T-helper 17 cell (primary cell): ENCODE data around the gene TMEFF1. TPM values are rescaled to one million over a fixed set of nuclear protein-coding genes. Genes with fewer than 3 reads are reported as not detected.

Experiments used
- ATAC-seq: fragments of 150-1000 bp; cut with Tn5 transposase; 2 replicates; pipeline ENCODE4 v1.10.0; 2021; ENCODE audit warnings: mild to moderate bottlenecking, moderate library complexity
- DNase-seq, 3 donors: peaks; one replicate each; pipeline versions ENCODE4 v3.0.0 to v3.0.0-alpha.2; 2020 to 2021
- H3K9me3 ChIP-seq: one replicate; pipeline ENCODE4 v1.7.0; 2013; ENCODE audit warnings: low read length, mild to moderate bottlenecking; ENCODE audit not compliant: control insufficient read depth, poor library complexity, severe bottlenecking
- H3K27ac Mint-ChIP-seq: one replicate; pipeline ENCODE4 v1.8.0; 2022; ENCODE audit warnings: mild to moderate bottlenecking, moderate library complexity, mixed read lengths
- H3K27me3 Mint-ChIP-seq: one replicate; pipeline ENCODE4 v1.8.0; 2022; ENCODE audit warnings: mixed read lengths
- H3K36me3 Mint-ChIP-seq: one replicate; pipeline ENCODE4 v1.8.0; 2022; ENCODE audit warnings: low read depth, mixed read lengths
- H3K4me1 Mint-ChIP-seq: one replicate; pipeline ENCODE4 v1.8.0; 2022; ENCODE audit warnings: mild to moderate bottlenecking, mixed read lengths
- H3K4me3 Mint-ChIP-seq: one replicate; pipeline ENCODE4 v1.8.0; 2022; ENCODE audit warnings: mild to moderate bottlenecking, moderate library complexity, mixed read lengths
- total RNA-seq, 4 donors: library from RNA in 2 of 4; stranded (reverse) in 2 of 4; gene quantifications; one replicate each; pipeline ENCODE4 v1.2.3 and lab custom pipeline; 2022 to 2026

Gene TMEFF1
- total RNA-seq, 2 donors from 2014 or later = not detected

DNA sequence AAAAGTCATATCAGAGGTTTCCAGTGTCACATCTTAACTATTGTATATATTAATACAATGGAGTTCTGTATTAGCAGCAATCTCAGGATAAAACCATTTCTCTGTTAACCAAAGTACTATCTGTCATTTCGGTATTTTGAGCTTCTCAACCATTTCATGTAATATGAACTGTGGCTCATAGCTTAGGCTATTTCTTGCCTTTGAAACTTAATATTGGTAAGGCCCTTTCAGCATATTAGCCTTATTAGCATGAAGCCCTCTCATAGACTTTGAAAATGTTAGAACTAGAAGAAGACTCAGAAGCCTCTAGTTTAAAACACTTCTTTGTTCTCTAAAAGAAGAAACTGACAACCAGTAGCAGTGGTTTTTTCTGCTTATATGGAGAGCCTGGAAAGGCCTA, 105.7 kb downstream of the TMEFF1 start:
- no peak for ATAC-seq
- no peaks in the 10 kb centered on the region for H3K36me3 Mint-ChIP-seq
- peaks cover 6% of the 10 kb centered on the region for H3K27me3 Mint-ChIP-seq
- H3K4me1 Mint-ChIP-seq = no peaks in the 10 kb centered on the region
- H3K27ac Mint-ChIP-seq = no peak overlapping the region
- H3K9me3 ChIP-seq = no peaks in the 10 kb centered on the region
- DNase-seq = no peak
- no peak overlapping the region for H3K4me3 Mint-ChIP-seq

- no peaks in the 10 kb centered on the region for H3K9me3 ChIP-seq
- no peak for DNase-seq
- H3K4me1 Mint-ChIP-seq = no peaks in the 10 kb centered on the region
- H3K4me3 Mint-ChIP-seq = no peak overlapping the region
- no peak for ATAC-seq
- no peak overlapping the region for H3K27ac Mint-ChIP-seq
- H3K36me3 Mint-ChIP-seq = no peaks in the 10 kb centered on the region
- H3K27me3 Mint-ChIP-seq = peaks cover 6% of the 10 kb centered on the region
These were observed 106.7 kb downstream of the TMEFF1 start for GRCh38 chr9:100579665-100580064.

DNA sequence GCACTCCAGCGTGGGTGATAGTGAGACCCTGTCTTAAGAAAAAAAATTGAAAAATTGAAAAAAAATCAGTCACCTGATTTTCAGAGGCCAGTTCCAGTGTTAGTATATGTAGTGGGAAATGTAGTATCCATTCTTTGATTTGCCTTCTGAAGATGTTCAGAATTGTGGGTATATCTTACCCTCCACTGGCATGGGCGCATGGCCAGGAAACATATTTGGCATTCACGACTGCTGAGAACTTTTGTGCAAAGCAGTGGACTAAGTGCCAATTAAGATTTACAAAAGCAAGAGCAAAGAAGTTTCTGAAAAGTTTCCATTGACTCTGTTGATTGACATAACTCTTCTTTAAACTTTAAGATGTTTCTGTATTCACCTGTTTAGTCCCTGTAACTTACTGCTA, 107.3 kb downstream of the TMEFF1 start:
- no peaks in the 10 kb centered on the region for H3K36me3 Mint-ChIP-seq

GRCh38 chr9:100581081-100581480, 108.1 kb downstream of the TMEFF1 start:
- DNase-seq (no peak), ATAC-seq (no peak)
- Mint-ChIP-seq H3K4me3 (no peak overlapping the region), H3K4me1 (no peaks in the 10 kb centered on the region), H3K27me3 (peaks cover 6% of the 10 kb centered on the region), H3K27ac (no peak overlapping the region), H3K36me3 (no peaks in the 10 kb centered on the region)
- H3K9me3 ChIP-seq = no peaks in the 10 kb centered on the region

More for the DNA sequence above, 107.3 kb downstream of the TMEFF1 start:
- Mint-ChIP-seq H3K4me1 (no peaks in the 10 kb centered on the region), H3K27me3 (peaks cover 6% of the 10 kb centered on the region), H3K27ac (no peak overlapping the region), H3K4me3 (no peak overlapping the region)
- ATAC-seq (no peak), DNase-seq (no peak)
- no peaks in the 10 kb centered on the region for H3K9me3 ChIP-seq

GRCh38 chr9:100581661-100582060, 108.7 kb downstream of the TMEFF1 start:
- no peaks in the 10 kb centered on the region for H3K36me3 Mint-ChIP-seq
- H3K9me3 ChIP-seq = no peaks in the 10 kb centered on the region
- H3K4me1 Mint-ChIP-seq = no peaks in the 10 kb centered on the region
- ATAC-seq = no peak
- H3K4me3 Mint-ChIP-seq = no peak overlapping the region
- peaks cover 6% of the 10 kb centered on the region for H3K27me3 Mint-ChIP-seq
- no peak overlapping the region for H3K27ac Mint-ChIP-seq
- no peak for DNase-seq

DNA sequence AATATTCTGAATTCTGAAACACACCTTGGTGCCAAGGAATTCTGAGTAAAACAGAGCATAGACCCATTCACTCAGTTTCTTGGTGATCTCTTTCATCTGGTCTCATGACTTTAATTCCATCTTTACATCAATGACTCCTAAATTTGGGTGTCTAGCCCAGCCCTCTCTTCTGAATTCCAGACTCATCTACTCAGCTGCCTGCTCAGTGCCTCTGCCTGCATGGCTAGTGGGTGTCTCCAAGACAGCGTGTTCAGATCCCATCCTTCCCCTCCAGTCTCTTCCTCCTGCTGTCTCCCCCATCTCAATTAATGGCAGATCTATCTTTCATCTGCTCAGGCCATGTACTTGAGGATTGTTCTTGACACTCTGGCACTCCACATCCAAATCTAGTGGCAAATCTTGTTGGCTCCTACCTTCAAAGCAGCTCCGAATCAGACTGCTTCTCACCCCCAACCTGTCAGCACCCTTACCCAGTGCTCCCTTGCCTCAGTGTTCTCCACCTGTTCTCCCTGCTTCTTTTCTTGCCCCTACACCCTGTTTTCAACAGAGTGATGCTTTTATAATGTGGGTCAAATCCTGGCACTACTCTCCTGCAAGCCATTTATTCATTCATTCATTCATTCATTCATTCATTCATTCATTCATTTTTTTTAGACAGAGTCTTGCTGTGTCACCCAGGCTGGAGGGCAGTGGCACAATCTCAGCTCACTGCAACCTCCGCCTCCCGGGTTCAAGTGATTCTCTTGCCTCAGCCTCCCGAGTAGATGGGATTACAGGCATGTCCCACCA, 110.3 kb downstream of the TMEFF1 start:
- H3K9me3 ChIP-seq = no peaks in the 10 kb centered on the region
- Mint-ChIP-seq H3K4me3 (no peak overlapping the region), H3K4me1 (no peaks in the 10 kb centered on the region), H3K27me3 (peaks cover 10% of the 10 kb centered on the region), H3K36me3 (no peaks in the 10 kb centered on the region), H3K27ac (no peak overlapping the region)
- ATAC-seq (no peak), DNase-seq (no peak)

DNA sequence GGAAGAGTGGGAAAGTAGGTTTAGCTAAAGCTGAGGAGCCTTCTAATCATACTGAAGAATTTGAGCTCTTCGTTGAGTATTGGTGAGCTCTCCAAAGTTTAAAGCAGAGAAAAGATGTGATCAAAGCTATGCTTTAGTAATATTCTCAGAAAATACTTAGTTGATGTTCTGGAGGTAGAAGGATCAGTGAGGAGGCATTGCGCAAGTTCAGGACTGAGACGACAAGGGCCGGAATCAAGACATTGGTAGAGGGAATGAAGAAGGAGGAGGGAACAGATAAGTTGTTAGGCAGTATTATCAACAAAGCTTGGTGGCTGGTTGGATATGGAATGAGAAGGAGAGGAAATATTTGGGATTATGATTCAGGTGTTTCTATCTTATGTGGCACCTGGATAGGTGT, 112.0 kb downstream of the TMEFF1 start:
- Mint-ChIP-seq H3K4me3 (no peak overlapping the region), H3K27ac (no peak overlapping the region), H3K4me1 (no peaks in the 10 kb centered on the region), H3K27me3 (peaks cover 10% of the 10 kb centered on the region), H3K36me3 (no peaks in the 10 kb centered on the region)
- no peaks in the 10 kb centered on the region for H3K9me3 ChIP-seq
- DNase-seq (no peak), ATAC-seq (no peak)

GRCh38 chr9:100586093-100586492, 113.1 kb downstream of the TMEFF1 start:
- Mint-ChIP-seq H3K27me3 (peaks cover 10% of the 10 kb centered on the region), H3K4me1 (no peaks in the 10 kb centered on the region), H3K36me3 (no peaks in the 10 kb centered on the region), H3K27ac (no peak overlapping the region), H3K4me3 (no peak overlapping the region)
- no peaks in the 10 kb centered on the region for H3K9me3 ChIP-seq
- DNase-seq = no peak
- ATAC-seq = no peak

DNA sequence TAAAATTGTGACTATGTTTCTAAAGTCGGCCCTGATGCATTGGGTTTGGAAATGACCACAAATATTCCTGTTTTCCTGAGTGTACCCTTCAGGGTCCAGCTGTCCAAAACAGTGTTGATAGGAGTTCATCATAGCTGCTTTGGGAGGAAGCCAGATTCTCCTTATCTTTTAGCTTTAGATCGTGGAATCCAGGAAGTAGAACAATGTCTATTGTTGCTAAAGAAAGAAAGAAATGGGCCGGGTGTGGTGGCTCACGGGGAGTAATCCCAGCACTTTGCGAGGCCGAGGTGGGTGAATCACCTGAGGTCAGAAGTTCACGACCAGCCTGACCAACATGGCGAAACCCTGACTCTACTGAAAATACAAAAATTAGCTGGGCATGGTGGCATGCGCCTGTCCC, 114.4 kb downstream of the TMEFF1 start:
- DNase-seq = no peak
- no peak overlapping the region for H3K4me3 Mint-ChIP-seq
- H3K27ac Mint-ChIP-seq = no peak overlapping the region
- no peaks in the 10 kb centered on the region for H3K4me1 Mint-ChIP-seq
- H3K9me3 ChIP-seq = no peaks in the 10 kb centered on the region
- H3K36me3 Mint-ChIP-seq = no peaks in the 10 kb centered on the region
- H3K27me3 Mint-ChIP-seq = peaks cover 6% of the 10 kb centered on the region
- no peak for ATAC-seq

DNA sequence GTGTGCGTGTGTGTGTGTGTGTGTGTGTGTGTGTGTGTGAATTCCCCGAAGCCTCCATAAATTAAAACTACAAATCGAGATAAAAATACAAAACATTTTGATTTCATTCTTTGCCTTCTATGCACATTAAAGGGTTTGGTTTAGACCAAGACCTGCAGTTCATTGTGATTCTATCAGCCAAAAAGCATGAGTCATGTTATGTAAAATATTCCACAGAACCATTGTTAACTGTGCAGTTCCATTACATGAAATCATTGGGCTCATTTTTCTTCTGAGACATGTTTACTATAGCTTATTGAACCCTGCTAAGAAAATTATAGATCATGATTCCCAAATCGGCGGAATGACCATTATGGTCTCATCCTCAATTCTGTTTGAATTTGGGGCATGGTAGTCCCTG, 116.6 kb downstream of the TMEFF1 start:
- ATAC-seq = no peak
- H3K36me3 Mint-ChIP-seq = no peaks in the 10 kb centered on the region
- peaks cover 4% of the 10 kb centered on the region for H3K27me3 Mint-ChIP-seq

GRCh38 chr9:100590481-100590880, 117.5 kb downstream of the TMEFF1 start:
- ATAC-seq (no peak), DNase-seq (no peak)
- H3K4me1 Mint-ChIP-seq = peaks cover 4% of the 10 kb centered on the region
- no peak overlapping the region for H3K27ac Mint-ChIP-seq
- H3K36me3 Mint-ChIP-seq = no peaks in the 10 kb centered on the region
- H3K4me3 Mint-ChIP-seq = no peak overlapping the region
- H3K9me3 ChIP-seq = no peaks in the 10 kb centered on the region
- peaks cover 4% of the 10 kb centered on the region for H3K27me3 Mint-ChIP-seq

More for the DNA sequence above, 116.6 kb downstream of the TMEFF1 start:
- H3K27ac Mint-ChIP-seq = no peak overlapping the region
- no peaks in the 10 kb centered on the region for H3K4me1 Mint-ChIP-seq
- no peak overlapping the region for H3K4me3 Mint-ChIP-seq
- DNase-seq = no peak
- H3K9me3 ChIP-seq = no peaks in the 10 kb centered on the region

GRCh38 chr9:100591139-100591538, 118.2 kb downstream of the TMEFF1 start:
- no peaks in the 10 kb centered on the region for H3K9me3 ChIP-seq
- Mint-ChIP-seq H3K4me1 (peaks cover 10% of the 10 kb centered on the region), H3K27me3 (peaks cover 4% of the 10 kb centered on the region), H3K4me3 (no peak overlapping the region), H3K36me3 (no peaks in the 10 kb centered on the region), H3K27ac (no peak overlapping the region)
- DNase-seq (no peak), ATAC-seq (no peak)

DNA sequence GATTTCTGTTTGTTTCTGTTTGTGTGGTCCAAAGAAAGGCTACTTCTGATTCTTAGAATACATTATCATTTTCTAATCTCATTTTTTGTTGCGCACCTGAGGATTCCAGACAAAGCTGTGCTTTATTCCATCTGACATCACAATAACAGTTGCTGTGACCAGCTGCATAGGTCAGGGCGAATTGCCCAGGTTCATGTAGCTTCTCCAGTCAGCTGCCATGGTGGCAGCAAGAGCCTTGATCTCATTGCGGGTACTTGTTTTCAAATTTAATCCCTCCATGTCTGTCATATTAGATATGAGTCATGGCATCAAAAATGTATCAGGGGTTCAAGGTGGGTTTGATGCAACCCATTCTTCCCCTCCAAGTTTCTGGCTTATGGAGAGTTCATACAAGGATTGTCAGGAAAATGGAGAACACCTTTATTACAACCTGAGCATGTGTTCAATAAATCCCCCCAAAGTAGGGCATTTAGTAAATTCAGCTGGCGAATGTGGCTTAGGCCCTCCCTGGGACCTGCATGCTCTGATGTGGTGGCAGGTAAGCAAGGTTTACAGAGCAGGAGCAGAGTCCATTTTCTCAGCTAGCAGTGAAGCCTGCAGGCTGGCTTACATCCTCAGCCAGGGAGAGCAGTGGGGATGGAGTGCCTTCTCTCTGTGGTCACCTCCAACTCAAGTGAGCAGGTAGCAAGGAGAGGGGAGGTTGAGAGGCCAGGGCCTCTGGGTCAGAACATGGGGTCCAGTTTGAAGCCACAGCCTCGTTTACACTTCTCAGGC, 118.9 kb downstream of the TMEFF1 start:
- H3K9me3 ChIP-seq = no peaks in the 10 kb centered on the region
- H3K4me1 Mint-ChIP-seq = peaks cover 12% of the 10 kb centered on the region
- no peak for DNase-seq
- peaks cover 4% of the 10 kb centered on the region for H3K27me3 Mint-ChIP-seq
- H3K36me3 Mint-ChIP-seq = no peaks in the 10 kb centered on the region
- H3K4me3 Mint-ChIP-seq = no peak overlapping the region
- H3K27ac Mint-ChIP-seq = no peak overlapping the region
- no peak for ATAC-seq
